ENCODE data around the gene LGALS7B. TPM values are rescaled to one million over a fixed set of nuclear protein-coding genes. Genes with fewer than 3 reads are reported as not detected.
A peak's percentile ranks its signal among the peaks of the same experiment; 100 is the strongest.

Gene LGALS7B
- total and polyA plus RNA-seq, 2 of the 4 experiments (the other 2 are of a cell fraction): not detected

DNA sequence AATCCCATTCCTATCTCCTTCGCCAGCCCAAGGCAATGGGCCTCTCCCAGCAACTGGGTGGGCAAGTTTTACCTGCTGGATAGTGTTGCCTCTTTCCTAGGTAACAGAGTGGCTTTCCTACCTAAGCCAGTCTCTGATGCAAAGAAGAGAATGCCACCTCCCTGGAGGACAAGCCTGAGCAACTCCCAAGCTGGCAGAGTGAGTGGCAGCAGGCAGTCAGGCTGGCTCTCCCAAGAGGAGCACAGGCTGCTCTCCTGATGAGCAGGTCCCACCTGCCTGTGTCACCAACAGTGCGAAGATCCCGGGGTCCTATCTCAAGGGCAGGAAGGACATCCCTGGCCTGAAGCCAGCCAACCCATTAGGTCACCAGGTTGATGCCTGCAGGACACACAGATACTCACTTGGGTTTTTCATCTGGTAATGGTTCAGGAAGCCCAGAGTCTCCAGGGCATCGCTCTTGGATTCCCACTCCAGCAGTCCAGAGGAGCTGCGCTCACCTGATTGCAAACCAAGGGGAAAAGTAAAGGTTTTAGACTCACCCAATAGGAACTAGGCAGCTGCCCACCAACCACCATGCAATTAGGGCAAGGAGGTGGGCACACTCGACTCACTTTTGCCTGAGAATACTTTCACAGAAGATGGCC lies 48.1 kb downstream of the LGALS7B start:
- Histone ChIP-seq H3K79me1 (ENCODE audit: low read depth in 1 of 2, low read length in 2 of 2) (peaks cover 38 to 61% of the 10 kb centered on the region in 2 experiments), H2BK120ac (ENCODE audit: low read depth, low read length) (no peak overlapping the region), H3K14ac (replicated peaks; ENCODE audit: low read depth, low read length) (0 out of 2 replicates have a peak overlapping the region, but pooled peaks have one; percentile 37), H3K23ac (ENCODE audit: low read depth, low read length) (0 out of 2 replicates have a peak overlapping the region, but pooled peaks have one; percentile 5), H2BK20ac (ENCODE audit: low read depth, low read length) (no peak overlapping the region), H3K27ac (ENCODE audit: insufficient read depth, low read length) (no peak overlapping the region; the same call in 1 of the 2 replicates), H3K4me2 (ENCODE audit: low read depth, low read length) (no peak overlapping the region), H3K27me3 (ENCODE audit: control insufficient read depth, insufficient read depth, low read length) (no peaks in the 10 kb centered on the region), H3K9ac (ENCODE audit: low read depth, low read length) (no peak overlapping the region), H2AFZ (replicated peaks; ENCODE audit: low read length, poor library complexity) (no peak overlapping the region), H4K20me1 (ENCODE audit: insufficient read depth, low read length) (peaks cover 50% of the 10 kb centered on the region), H3K9me3 (ENCODE audit: control insufficient read depth, insufficient read depth, low read length) (no peaks in the 10 kb centered on the region), H2AK5ac (ENCODE audit: low read depth, low read length) (peak overlapping the region; percentile 12; the same call in 1 of the 2 replicates), H2BK5ac (ENCODE audit: low read depth, low read length, poor library complexity, severe bottlenecking) (peak overlapping the region; percentile 1), H3K4ac (ENCODE audit: low read depth, low read length) (no peak overlapping the region; the same call in 1 of the 2 replicates), H3K4me3 (ENCODE audit: insufficient read depth, low read depth, low read length) (no peak overlapping the region), H4K8ac (ENCODE audit: low read depth in 2 of 2, low read length in 2 of 2) (no peak overlapping the region), H2BK15ac (ENCODE audit: low read depth, low read length) (no peak overlapping the region), H4K91ac (ENCODE audit: insufficient read depth, low read depth, low read length) (no peak overlapping the region), H3K9me1 (ENCODE audit: insufficient read depth, low read length) (no peaks in the 10 kb centered on the region), H3K4me1 (ENCODE audit: control insufficient read depth, insufficient read depth, low read length) (peaks cover 12% of the 10 kb centered on the region), H3K56ac (ENCODE audit: extremely low read depth, insufficient read depth, low read length) (no peak overlapping the region), H2AK9ac (replicated peaks; ENCODE audit: low read depth, low read length, poor library complexity) (no peak overlapping the region), H3K36me3 (ENCODE audit: control insufficient read depth, insufficient read depth, low read length) (peaks cover 61% of the 10 kb centered on the region), H4K5ac (ENCODE audit: low read depth, low read length) (no peak overlapping the region), H3K18ac (ENCODE audit: low read depth, low read length) (no peak overlapping the region)
- POLR2A ChIA-PET (ENCODE audit: unreplicated experiment): no interaction called here
- intact Hi-C loops (cut with micrococcal nuclease) (no loop called here), dilution Hi-C loops (cut with HindIII; ENCODE audit: low sequenced_read_pairs, unreplicated experiment) (no loop called here), in situ Hi-C loops (cut with MboI; ENCODE audit: low sequenced_read_pairs) (no loop called here)
- ATAC-seq (ENCODE audit: low read depth) (no peak), DNase-seq (no peak)
- CTCF ChIA-PET: interaction anchor here (1.4 kb wide), 1 partner anchor 93 kb away, joined by 3 read pairs; the partner anchor contains the start of genes MRPS12 and SARS2
- TSS peak; percentile 12 for BruUV-seq (replicated peaks)
- WGBS, 2 experiments (ENCODE audit: extremely low coverage in 2 of 2, insufficient read length in 1 of 2): 100% methylated on average over 1 of the region's 6 CpGs; no CpG with 5 or more reads in 1 of the 2 experiments
- no peak for TF ChIP-seq CEBPB (IDR thresholded peaks at IDR 0.05; ENCODE audit: low read depth, low read length)
- TF ChIP-seq MXI1 (IDR thresholded peaks at IDR 0.05; ENCODE audit: borderline replicate concordance, low read depth, low read length): no peak
- no peak for TF ChIP-seq NFE2L2 (IDR thresholded peaks at IDR 0.05; ENCODE audit: low read depth, low read length)
- no peak for TF ChIP-seq MAZ (IDR thresholded peaks at IDR 0.05; ENCODE audit: borderline replicate concordance, low read depth, low read length)
- no peak for TF ChIP-seq CHD1 (IDR thresholded peaks at IDR 0.05; ENCODE audit: low read depth, low read length)
- no peak for TF ChIP-seq MAFK (IDR thresholded peaks at IDR 0.05; ENCODE audit: low read depth, low read length)
- TF ChIP-seq, protein P1, sequence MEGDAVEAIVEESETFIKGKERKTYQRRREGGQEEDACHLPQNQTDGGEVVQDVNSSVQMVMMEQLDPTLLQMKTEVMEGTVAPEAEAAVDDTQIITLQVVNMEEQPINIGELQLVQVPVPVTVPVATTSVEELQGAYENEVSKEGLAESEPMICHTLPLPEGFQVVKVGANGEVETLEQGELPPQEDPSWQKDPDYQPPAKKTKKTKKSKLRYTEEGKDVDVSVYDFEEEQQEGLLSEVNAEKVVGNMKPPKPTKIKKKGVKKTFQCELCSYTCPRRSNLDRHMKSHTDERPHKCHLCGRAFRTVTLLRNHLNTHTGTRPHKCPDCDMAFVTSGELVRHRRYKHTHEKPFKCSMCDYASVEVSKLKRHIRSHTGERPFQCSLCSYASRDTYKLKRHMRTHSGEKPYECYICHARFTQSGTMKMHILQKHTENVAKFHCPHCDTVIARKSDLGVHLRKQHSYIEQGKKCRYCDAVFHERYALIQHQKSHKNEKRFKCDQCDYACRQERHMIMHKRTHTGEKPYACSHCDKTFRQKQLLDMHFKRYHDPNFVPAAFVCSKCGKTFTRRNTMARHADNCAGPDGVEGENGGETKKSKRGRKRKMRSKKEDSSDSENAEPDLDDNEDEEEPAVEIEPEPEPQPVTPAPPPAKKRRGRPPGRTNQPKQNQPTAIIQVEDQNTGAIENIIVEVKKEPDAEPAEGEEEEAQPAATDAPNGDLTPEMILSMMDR (conservative IDR thresholded peaks at IDR 0.05; ENCODE audit: low read depth, low read length): no peak
- no peak for TF ChIP-seq POLR2A (IDR thresholded peaks at IDR 0.05; ENCODE audit: low read depth, low read length)
- TF ChIP-seq RAD21 (IDR thresholded peaks at IDR 0.05; ENCODE audit: low read length): no peak
- no peak for TF ChIP-seq RCOR1 (IDR thresholded peaks at IDR 0.05; ENCODE audit: insufficient replicate concordance, low read length)
- no peak for TF ChIP-seq RFX5 (IDR thresholded peaks at IDR 0.05; ENCODE audit: low read depth, low read length)
- TF ChIP-seq BHLHE40 (IDR thresholded peaks at IDR 0.05; ENCODE audit: low read depth, low read length): no peak
- TF ChIP-seq SMC3 (IDR thresholded peaks at IDR 0.05; ENCODE audit: low read depth, low read length): no peak
- TF ChIP-seq, protein P2, sequence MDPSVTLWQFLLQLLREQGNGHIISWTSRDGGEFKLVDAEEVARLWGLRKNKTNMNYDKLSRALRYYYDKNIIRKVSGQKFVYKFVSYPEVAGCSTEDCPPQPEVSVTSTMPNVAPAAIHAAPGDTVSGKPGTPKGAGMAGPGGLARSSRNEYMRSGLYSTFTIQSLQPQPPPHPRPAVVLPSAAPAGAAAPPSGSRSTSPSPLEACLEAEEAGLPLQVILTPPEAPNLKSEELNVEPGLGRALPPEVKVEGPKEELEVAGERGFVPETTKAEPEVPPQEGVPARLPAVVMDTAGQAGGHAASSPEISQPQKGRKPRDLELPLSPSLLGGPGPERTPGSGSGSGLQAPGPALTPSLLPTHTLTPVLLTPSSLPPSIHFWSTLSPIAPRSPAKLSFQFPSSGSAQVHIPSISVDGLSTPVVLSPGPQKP (IDR thresholded peaks at IDR 0.05; ENCODE audit: borderline replicate concordance, low read depth, low read length): no peak
- no peak for TF ChIP-seq FOS (IDR thresholded peaks at IDR 0.05; ENCODE audit: low read depth, low read length)
